NCI-H1105 treated with DMSO at 0.1 percent for 48 hours (cell line): ENCODE data around the gene ADNP.

Experiments used
- DNase-seq: peaks from one replicate; lab custom pipeline; 2025; lab: John Stamatoyannopoulos, UW

The ADNP gene

DNA sequence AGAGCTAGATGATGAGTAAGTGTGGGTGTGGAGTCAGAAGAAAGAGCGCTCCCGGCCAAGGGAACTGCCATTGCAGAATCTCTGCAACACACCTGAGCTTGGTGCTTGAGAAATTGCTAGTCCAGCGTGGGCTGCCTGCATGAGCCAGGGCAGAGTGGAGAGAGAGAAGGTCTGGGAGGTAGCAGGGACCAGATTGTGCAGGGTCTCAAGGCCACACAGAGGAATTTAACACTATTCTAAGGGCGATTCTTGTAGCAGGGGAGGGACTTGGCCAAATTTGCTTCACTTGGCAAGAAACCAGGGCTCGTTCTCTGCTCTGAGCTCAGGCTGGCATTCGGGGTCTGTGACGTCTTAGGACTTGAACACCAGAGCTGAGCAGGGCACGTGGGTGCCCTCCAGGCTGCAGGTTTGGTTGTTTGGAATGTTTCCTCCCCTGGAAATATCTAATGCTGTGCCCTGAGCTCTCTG, 82.9 kb downstream of the ADNP start:
- no peak for DNase-seq

DNA sequence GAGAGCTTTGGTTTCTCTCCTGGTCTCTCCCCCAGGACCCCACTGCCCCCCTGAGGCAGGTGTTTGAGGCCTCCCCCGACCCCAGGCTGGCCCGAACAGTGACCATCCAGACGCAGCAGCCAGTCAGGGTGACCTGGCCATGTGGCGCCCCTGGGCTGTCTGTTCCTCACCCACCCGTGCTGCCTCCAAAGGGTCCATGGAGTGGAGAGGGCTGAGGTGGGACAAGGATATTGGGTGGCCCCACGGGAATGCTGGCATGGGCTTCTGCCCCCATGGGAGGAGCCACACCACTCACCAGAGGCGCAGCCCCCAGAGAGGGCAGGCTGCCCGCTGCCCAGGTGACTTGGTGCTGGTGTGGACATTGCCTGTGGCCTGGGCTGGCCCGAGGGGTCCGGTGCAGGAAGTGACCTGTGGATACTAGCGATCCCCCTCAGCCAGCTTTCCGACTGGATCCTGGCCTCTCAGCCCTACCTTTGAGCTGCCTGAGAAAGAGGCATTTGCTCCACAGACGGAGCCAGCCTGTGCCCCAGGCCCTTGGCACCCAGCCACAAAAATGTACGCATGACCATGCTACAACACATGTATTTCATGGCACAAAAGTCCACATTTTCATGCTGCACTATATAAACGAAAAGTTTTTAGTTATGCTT, 85.5 kb downstream of the ADNP start:
- no peak for DNase-seq

DNA sequence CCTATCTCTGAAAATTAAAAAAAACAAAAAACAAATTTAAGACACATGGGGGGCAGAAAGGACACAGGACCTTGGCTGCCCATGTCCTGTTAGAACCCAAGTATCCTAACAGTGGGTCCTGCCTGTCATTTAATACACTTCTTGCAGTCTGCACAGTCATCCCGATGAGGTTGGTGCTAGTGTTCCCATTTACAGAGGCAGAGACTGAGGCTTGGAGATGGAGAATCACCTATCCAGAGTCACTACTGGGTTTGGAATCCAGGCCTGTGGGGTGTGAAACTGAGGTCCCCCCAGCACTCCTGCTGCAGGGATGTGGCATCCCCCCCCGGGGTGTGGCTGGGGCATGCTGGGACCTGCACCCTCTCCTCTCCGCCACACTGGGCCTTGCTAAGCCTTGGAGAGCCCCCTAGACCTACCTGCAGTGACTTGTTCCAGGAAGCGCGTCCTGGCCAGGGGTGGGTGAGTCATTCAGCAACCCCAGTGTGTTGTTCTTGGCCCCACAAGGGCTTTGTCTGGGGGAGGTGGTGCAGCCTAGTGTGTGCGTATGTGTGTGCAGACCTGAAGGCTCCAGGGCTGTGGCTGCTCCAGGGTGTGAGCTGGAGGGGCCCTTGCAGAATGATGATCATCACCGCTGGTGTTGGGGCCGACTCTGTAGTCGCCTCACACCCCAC, 86.7 kb downstream of the ADNP start:
- no peak for DNase-seq

DNA sequence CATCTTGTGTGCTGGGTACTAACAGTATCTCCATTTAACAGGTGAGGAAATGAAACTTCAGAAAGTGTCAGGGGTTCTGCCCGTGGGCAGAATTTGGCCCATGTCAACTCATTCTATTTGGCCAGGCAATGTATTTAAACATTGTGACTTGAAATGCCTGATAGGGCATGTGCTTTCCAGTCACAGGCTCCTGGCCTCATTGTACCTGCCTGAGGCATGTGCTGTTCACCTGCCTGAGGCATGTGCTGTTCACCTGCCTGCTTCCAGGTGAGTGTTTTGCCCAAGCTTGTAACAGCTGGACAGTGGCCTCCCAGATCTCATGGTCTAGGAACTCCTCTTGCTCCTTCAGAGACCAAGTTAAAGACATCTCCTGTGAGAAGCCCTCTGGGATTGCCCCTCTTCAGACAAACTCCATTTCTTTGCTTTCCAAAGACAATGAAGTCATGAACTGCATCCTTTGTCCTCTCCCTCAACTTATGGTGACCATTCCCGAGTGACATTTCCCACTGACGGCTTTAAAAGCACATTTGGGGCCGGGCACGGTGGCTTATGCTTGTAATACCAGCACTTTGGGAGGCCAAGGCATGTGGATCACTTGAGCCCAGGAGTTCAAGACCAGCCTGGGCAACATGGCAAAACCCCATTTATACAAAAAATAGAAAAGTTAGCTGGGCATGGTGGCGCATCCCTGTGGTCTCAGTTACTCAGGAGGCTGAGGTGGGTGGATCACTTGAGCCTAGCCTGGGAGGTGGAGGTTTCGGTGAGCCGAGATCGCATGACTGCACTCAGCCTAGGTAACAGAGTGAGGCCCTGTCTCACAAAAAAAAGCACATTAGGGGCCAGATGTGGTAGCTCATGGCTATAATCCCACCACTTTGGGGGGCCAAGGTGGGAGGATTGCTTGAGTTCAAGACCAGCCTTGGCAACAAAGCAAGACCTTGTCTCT, 87.6 kb downstream of the ADNP start:
- DNase-seq = no peak

DNA sequence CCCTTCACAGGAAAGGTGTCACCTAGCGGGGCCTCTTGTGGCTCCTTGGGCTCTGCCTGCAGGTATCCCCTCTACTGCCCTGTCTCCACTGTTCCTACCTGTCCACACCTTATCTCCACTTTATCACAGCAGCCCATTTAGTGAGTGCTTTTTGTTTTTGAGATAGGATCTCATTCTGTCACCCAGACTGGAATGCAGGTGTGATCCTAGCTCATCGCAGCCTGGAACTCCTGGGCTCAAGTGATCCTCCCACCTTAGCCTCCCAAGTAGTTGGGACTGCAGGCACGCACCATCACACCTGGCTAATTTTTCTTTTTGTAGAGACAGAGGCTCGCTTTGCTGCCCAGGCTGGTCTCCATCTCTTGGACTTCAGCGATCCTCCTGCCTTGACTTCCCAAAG, 88.4 kb downstream of the ADNP start:
- no peak for DNase-seq
